Pons (tissue), 1 donor: Measurements from ENCODE around the gene TUB.

Experiments used
- DNase-seq: peaks from one replicate; pipeline ENCODE4 v3.0.0-alpha.2; 2016; ENCODE audit warnings: low spot score

The TUB gene

DNA sequence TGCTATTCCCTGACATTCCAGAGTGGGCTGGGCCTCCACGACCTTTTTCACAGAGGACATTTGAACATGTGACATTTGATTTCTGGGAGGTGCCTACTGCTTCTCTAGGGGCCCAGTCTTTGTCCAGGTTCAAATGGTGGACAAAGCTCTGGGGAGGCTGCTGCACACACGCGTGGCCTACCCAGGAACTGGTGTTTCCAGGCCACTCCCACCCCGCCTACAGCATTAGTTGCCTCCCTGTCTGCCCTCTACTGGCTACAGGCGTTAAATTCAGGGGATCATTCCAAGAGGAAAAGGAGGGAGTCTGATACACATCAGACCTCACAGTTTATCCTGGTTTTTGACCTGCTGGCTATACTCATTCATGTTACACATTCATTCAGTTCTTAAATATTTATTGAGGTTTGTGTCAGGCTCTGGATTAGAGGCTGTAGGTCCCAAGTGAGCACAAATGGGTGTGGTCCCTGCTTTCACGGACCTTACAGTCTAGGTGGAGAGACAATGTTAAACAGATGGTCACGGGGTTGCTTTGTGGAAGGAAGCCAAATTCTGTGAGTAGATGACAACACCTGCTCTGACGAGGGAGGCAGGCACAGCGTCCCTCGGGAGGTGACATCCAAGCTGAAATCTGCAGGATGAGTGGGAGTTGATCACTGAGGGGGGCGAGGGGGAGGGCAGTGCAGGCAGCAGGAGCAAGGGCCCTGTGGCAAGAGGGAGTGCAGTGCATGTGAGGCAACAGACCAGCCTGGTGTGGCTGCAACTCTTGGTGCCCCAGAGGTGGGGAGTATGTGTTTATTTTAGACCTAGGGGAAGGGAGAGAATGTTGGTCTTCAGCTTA lies 11.8 kb downstream of the TUB start:
- DNase-seq: peak; percentile 65

DNA sequence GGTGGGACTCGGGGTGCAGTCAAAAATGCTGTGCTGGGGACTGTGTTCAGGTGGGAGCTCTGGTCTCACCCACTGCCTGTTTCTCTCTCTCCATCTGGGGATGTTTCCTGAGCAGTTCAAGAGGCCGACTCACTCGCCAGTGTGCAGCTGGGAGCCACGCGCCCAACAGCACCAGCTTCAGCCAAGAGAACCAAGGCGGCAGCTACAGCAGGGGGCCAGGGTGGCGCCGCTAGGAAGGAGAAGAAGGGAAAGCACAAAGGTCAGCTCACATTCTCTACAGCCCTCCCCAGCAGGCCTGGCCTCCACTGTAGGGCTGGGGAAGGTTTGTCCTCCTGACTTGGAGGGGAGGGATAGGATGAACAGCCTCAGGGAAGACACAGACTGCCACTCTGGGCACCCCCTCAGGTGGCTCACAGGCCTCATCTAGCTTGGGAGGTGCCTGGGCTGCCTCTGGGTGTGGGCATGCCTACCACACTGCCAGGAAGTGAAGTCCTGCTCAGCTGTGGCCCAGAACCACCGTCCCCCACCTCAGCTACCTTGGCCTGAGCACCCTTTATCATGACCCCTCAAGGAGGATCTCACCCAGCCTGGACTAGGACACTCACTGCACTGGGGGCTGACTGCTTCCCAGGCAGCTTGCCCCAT lies 13.0 kb downstream of the TUB start:
- DNase-seq: no peak

DNA sequence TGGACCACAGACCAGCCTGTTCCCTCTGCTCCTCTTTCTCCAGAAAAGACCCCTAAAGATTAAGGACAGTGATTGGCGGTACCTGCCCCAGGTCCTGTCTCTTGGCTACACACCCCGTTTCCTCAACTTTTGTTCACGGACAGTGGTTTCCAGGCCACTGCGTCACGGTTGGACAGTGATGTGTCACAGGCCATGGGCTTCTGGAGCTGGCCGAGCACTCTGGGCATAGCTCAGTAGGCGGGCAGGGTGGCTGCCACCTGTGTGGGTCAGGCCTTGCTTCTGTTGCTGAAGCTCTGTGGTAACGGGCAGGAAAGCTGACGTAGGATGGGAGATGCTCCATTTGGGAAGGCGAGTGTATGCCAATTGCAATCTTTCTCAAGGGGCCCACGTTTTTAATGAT lies 13.6 kb downstream of the TUB start:
- no peak for DNase-seq

DNA sequence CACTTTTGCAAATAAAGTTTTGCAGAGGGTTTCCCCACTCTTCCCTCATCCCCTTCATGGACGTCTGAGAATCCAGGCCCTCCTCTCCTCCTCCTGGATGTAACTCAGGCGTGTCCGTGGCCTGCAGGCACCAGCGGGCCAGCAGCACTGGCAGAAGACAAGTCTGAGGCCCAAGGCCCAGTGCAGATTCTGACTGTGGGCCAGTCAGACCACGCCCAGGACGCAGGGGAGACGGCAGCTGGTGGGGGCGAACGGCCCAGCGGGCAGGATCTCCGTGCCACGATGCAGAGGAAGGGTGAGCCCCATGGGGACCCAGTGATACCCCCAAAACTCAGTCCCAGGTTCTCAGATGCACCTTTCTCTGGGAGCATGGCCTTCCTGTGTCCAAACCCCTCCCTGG lies 14.4 kb downstream of the TUB start:
- DNase-seq: no peak

DNA sequence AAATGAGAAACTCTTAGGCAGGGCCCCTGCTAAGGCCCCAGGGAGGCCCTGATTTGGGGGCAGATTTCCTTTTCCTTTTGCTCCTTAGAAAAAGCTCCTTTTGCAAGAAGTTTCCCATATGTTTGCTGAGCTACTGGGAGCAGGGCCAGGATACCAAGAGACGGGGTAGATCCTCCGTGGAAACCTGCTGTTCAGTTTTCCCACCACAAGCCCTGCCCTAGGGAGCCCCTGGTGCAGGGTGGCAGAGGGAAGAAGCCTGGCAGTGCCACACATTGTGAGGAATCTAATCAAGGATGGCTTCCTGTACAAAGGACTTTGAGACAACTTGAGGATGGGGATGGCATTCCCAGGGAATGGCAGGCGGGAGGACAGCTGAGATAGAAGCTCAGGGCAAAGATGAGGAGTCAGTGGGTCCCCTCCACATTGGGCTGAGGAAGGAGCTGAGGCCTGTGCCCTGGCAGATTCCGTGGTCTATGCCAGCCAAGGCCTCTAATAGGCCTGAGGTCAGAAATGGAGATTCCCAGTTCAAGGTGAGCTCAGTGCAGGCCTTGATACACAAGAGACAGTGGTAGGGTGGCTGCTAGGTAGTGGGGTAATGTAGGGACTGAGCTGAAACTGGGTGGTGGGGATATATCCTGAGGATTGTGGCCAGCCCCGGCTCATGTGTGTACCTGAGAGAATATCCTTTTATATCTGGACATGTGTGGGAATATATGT lies 15.0 kb downstream of the TUB start:
- no peak for DNase-seq

DNA sequence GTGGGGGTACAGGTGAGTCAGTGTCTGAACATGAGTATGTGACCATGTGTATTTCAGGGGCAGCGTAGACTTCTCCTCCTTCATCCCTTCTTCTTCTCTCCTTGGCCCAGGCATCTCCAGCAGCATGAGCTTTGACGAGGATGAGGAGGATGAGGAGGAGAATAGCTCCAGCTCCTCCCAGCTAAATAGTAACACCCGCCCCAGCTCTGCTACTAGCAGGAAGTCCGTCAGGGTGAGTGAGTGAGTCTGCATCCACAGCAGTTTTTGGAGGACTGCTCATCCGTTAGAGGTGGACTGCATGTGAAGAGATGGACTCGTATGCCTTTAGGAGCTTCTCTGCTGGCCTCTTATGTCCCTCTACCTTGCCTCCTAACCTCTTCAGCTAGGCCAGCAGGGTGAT lies 15.6 kb downstream of the TUB start:
- DNase-seq: no peak

DNA sequence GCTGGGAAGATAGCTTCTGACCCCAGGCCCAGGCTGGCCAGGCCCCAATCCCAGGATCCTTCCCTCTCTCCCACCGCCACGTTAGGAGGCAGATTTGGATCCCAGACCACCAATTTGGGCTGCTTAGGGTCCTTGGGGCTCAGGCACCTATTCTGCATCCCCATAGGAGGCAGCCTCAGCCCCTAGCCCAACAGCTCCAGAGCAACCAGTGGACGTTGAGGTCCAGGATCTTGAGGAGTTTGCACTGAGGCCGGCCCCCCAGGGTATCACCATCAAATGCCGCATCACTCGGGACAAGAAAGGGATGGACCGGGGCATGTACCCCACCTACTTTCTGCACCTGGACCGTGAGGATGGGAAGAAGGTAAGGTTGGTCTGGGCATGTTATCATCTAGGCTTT lies 16.1 kb downstream of the TUB start:
- no peak for DNase-seq

DNA sequence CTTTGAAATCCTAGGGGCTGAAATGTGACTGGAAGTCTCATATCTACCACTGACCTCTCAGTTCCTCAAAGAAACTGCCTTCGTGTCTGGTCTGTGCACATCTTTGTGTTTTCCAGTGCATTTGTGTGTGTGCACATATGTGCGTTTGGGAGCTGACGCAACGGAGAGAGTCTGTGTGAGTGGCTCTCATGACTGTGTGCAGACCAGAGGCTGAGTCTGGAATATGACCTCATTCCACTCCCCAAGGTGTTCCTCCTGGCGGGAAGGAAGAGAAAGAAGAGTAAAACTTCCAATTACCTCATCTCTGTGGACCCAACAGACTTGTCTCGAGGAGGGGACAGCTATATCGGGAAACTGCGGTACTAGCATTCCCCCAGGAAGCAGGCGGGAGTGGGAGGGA lies 16.5 kb downstream of the TUB start:
- DNase-seq: no peak

DNA sequence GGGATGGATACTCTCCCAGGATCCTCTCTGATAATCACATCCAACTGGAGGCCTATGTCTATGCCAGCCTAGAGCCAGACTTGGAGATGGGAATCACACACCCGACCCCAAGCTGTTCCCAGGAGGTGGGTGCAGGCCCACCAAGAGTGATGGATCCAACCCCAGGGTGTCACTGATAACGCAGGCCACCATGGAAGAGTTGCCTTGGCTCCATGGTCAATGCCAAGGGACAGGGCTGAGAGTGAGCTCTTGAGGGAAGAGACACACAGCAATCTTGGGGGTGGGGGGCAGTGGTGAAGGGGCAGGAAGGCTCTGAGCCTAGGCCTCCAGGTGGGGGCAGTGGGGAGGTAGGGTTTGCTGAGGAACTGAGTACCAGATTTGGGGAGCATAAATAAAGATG lies 16.9 kb downstream of the TUB start:
- DNase-seq: no peak

DNA sequence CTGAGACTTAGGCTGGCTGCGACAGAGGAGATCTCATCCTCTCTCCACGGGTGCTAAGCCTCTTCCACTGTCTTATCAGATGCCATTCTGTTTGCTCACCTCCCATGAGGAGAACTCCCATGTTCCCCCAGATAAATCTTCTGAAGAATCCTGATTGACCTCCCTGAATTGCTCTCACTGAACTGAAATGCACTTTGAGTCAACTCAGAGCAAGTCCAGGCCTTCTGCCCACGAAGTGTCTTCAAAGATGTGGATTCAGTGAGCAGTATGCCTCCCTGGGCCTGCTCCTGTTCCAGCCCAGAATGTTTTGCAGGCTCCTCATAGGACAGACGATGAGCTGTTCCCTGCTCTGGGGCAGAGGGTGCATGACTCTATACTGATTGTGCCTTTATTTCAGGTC lies 17.4 kb downstream of the TUB start:
- no peak for DNase-seq

DNA sequence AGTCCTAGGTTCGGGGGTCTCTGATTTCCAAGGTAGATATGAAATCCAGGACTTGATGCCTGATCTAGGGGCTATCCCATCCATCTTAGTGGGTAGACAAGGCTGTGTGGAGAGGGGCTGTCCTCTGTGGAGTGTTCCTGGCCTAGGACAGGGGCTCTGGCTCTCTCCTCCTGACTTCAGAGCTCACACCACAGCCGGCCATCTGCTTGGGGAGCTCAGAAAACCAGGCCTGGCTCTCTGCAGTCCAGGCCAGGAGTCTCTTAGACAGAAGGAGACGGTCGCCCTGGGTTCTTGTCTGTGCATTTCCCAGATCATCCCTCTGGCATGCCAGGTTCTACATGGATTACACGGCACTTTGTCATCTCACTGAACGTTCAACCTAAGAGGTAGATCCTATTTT lies 17.9 kb downstream of the TUB start:
- DNase-seq: no peak

DNA sequence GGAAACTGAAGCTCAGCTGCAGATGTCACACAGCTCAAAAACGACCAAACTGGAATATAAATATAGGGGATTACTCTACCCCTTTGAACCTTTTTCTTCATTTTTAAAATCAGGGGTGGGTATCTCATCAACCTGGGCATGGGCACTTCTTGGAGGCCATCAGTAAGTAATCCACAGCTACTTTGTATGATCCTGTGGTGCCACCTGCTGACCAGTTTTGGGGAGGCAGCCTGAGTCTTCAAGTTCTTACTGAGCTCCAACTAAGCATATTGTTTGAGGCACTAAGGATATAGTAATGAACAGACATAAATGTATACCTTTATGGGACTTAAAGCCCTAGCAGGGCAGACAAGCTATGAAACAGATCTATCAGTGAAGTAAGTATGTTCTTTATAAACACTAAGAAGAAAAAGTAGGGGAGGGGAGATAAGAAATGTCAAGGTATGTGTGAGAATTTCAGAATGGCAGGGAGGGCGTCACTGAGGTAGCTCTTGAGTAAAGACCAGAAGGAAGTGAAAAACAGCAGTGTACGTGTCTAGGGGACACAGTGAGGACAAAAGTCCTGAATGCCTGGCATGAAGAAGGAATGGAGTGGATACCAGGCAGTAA lies 18.4 kb downstream of the TUB start:
- peak; percentile 85 for DNase-seq

DNA sequence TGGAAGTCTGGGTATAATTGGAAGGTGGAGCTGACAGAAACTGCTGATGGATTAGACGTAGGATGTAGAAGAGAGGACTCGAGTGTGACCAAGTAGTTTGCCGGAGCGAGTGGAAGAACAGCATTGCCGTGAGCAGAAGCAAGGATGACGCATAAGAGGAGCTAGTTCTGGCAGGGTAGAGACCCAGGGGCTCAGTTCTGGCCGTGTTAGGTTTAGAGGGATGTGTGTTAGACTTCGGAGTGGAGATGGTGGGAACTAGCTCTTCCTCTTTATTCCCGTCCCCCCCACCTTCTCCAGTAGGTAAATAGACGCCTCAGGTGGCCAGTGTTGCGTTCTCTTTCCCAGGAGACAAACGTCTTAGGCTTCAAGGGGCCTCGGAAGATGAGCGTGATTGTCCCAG lies 19.1 kb downstream of the TUB start:
- no peak for DNase-seq

DNA sequence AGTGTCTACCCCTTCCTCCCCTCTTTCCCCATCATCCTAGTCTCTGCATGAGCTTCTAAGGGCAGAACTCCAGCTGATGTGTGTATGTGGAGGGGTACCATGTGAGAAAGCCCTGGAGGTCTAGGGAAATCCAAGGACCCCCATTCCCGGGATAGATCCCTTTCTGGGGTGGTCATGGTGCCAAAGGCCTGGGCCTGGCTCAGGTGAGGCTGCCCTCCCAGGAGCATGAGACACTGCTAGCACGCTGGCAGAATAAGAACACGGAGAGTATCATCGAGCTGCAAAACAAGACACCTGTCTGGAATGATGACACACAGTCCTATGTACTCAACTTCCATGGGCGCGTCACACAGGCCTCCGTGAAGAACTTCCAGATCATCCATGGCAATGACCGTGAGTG lies 19.6 kb downstream of the TUB start:
- DNase-seq: no peak

DNA sequence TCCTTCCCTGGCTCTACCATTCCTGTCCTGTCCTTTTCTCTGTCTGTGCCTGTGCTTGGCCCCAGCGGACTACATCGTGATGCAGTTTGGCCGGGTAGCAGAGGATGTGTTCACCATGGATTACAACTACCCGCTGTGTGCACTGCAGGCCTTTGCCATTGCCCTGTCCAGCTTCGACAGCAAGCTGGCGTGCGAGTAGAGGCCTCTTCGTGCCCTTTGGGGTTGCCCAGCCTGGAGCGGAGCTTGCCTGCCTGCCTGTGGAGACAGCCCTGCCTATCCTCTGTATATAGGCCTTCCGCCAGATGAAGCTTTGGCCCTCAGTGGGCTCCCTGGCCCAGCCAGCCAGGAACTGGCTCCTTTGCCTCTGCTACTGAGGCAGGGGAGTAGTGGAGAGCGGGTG lies 20.4 kb downstream of the TUB start:
- no peak for DNase-seq

DNA sequence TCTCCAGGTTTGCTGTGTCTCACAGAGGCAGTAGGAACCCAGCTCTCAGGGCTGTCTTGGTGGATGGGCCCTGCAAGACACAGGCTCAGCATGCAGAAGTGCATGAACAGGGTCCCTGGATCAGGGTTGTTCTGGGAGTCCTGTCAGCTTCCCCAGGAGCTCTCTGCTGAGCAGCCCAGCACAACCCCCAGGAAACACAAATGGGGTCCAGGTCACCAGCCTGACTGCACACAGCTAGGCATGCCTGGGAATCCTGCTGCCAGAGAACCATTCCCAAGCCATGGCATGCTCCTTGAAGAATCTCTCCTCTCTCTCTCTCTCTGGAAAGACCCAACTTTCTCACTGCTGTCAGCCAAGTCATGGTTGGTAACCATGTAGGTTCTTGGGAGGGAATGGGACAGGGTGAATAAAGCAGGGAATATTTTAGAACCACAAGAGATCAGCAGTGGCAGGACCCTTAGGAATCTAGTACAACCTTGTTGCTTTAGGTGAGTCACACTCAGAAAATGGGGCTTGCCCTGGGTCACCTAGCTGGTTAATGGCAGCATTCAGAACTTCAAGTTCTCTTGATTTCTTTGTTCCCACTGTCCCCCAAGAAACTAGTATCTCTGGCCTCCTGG lies 21.4 kb downstream of the TUB start:
- DNase-seq: no peak

DNA sequence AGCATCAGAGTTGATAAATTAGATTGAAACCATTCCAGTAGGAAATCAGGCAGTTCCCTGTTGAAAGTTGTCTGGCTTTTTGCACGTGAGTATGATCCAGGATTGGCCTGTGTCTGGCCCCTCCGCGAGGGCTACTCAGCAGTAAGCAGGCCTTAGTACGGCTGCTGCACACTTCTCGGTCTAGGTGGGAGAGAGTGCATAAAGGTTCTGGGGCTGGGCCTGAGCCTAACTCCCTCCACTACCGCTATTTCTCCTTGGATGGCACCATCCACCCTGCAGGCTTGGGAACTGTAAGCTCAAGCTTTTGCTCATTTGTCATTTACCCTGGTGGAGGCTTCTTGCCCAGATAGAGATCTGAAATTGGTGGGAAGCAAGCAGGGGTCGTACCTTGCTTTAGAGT lies 22.0 kb downstream of the TUB start:
- DNase-seq: no peak

DNA sequence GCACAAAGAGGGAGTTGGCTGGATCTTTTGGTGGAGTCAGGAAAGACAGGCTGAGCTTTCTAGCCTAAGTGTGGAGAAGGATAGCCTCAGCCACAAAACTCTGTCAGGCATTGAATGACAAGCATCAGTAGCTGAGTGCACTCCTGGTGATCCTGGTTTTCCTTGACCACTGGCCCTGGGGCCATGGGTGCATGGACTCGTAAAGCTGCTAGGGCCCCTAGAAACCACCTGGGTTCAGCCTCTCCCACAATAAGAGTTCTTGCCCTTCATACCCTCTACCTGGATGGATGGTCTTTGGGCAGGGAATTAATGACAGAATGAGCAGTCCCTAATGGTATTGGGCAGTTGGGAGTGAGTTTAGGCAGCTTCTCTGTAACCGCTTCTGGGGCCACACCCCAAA lies 22.9 kb downstream of the TUB start:
- DNase-seq: no peak

DNA sequence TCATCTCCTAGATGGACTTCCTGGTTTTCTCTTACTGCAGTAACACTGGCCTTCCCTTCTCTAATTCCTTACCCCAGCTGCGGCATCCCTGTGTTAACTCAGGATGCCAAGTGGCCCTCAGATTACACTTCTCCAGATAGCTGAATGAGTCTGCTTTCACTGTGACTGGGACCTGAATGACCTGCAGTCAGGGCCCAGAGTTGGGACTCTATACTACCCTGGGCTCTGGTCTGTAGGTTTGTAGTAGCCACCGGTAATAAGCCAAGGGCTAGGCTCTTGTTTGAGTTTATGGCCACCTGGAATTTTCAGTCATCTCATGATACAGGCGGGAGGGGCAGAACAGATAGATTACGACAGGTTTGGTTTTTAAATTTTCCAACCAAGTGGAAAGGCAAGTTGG lies 24.1 kb downstream of the TUB start:
- DNase-seq: no peak

DNA sequence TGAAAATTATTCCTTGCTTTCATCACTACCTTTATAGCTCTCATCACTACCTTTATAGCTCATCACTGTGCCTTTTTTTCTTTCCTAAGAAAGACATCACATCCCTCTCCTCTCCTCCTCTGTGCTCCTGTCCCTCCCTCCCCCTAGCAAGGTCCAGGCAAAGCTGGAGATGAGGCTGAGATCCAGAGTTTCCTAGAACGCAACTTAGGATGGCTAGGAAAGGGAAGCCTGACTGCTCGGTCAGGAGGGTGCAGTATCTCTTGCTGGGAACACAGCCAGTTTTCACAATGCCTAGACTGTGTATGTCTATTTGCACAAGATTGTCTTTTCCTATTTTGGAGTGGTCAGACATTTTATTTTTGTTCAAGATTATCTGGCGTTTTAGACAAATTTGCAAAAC lies 24.7 kb downstream of the TUB start:
- no peak for DNase-seq

DNA sequence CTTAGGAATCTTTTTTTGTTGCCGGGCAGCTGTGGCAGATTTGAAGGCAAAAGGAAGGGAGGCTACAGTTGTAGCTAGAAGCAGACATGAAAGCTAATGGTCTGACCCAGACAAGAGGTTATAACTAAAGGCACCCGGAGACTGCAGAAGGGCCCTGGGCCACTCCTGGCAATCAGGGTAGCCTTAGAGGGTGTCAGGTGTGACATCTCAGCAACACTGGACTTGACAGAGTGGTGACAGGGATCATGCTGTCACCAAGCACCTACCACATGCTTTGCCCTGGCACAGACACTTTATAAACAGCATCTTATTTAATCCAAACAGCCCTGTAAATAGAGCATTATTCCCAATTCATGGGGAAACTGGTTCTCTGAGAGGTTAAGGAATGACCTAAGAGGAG lies 25.7 kb downstream of the TUB start:
- no peak for DNase-seq

DNA sequence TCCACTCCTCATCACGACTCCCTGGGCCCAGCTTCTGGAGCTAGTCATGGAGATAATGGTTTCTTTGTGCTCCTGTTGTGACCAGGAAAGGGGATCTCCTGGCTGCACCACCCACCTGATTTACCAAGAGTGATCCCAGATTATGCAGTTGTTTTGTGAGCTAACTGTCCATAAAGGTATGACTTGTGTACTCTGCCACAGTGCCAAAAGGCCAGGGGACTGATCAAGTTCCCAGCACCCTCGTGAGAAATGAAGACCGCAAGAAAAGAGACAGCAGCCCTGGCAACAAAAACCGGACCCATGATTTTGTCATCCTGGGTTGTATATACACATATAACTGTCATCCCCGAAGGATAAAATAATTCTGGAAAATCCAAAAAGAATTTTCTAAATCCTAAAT lies 26.6 kb downstream of the TUB start:
- DNase-seq: no peak
